ENCODE data around the gene EPHB1. TPM values are rescaled to one million over a fixed set of nuclear protein-coding genes. Genes with fewer than 3 reads are reported as not detected.

The EPHB1 gene
- polyA plus RNA-seq, 1 experiment: 0.50 TPM

GRCh38 chr3:134956395-134956794 lies 161.3 kb downstream of the EPHB1 start:
- Histone ChIP-seq H3K4me3 (ENCODE audit: low read depth, low read length) (no peak overlapping the region), H3K36me3 (ENCODE audit: control insufficient read depth, insufficient read depth, low read length) (no peaks in the 10 kb centered on the region), H3K27me3 (ENCODE audit: control insufficient read depth, insufficient read depth, low read length) (no peaks in the 10 kb centered on the region)
- ChIA-PET CTCF (no interaction called here), POLR2A (no interaction called here)
- no peak for DNase-seq (ENCODE audit: low read depth)
- TF ChIP-seq CTCF (IDR thresholded peaks at IDR 0.05; ENCODE audit: insufficient read depth, low read depth, low read length): no peak

GRCh38 chr3:134956844-134957243 lies 161.8 kb downstream of the EPHB1 start:
- H3K27me3 ChIP-seq (ENCODE audit: control insufficient read depth, insufficient read depth, low read length): no peaks in the 10 kb centered on the region
- CTCF ChIA-PET: no interaction called here
- H3K4me3 ChIP-seq (ENCODE audit: low read depth, low read length): no peak overlapping the region
- no peaks in the 10 kb centered on the region for H3K36me3 ChIP-seq (ENCODE audit: control insufficient read depth, insufficient read depth, low read length)
- TF ChIP-seq CTCF (IDR thresholded peaks at IDR 0.05; ENCODE audit: insufficient read depth, low read depth, low read length): no peak
- DNase-seq (ENCODE audit: low read depth): no peak
- POLR2A ChIA-PET: no interaction called here

- Histone ChIP-seq H3K4me3 (ENCODE audit: low read depth, low read length) (no peak overlapping the region), H3K27me3 (ENCODE audit: control insufficient read depth, insufficient read depth, low read length) (no peaks in the 10 kb centered on the region), H3K36me3 (ENCODE audit: control insufficient read depth, insufficient read depth, low read length) (no peaks in the 10 kb centered on the region)
- POLR2A ChIA-PET: no interaction called here
- CTCF ChIA-PET: no interaction called here
- DNase-seq (ENCODE audit: low read depth): no peak
- TF ChIP-seq CTCF (IDR thresholded peaks at IDR 0.05; ENCODE audit: insufficient read depth, low read depth, low read length): no peak
Observed at GRCh38 chr3:134959516-134959915, 164.5 kb downstream of the EPHB1 start.

- no peaks in the 10 kb centered on the region for H3K27me3 ChIP-seq (ENCODE audit: control insufficient read depth, insufficient read depth, low read length)
- POLR2A ChIA-PET: no interaction called here
- no peak for DNase-seq (ENCODE audit: low read depth)
- H3K36me3 ChIP-seq (ENCODE audit: control insufficient read depth, insufficient read depth, low read length): no peaks in the 10 kb centered on the region
- no peak overlapping the region for H3K4me3 ChIP-seq (ENCODE audit: low read depth, low read length)
- no peak for TF ChIP-seq CTCF (IDR thresholded peaks at IDR 0.05; ENCODE audit: insufficient read depth, low read depth, low read length)
- CTCF ChIA-PET: no interaction called here
Observed at GRCh38 chr3:134964226-134964625, 169.2 kb downstream of the EPHB1 start.

GRCh38 chr3:134965865-134966481 lies 170.9 kb downstream of the EPHB1 start:
- Histone ChIP-seq H3K27me3 (ENCODE audit: control insufficient read depth, insufficient read depth, low read length) (no peaks in the 10 kb centered on the region), H3K4me3 (ENCODE audit: low read depth, low read length) (no peak overlapping the region), H3K36me3 (ENCODE audit: control insufficient read depth, insufficient read depth, low read length) (no peaks in the 10 kb centered on the region)
- DNase-seq (ENCODE audit: low read depth): no peak
- POLR2A ChIA-PET: no interaction called here
- no peak for TF ChIP-seq CTCF (IDR thresholded peaks at IDR 0.05; ENCODE audit: insufficient read depth, low read depth, low read length)
- CTCF ChIA-PET: no interaction called here

All from BJ (cell line).